Central memory CD8-positive, alpha-beta T cell (primary cell): ENCODE results near the gene SPHKAP.
"Not testable (repeated sequence)": the region's sequence is repeated elsewhere in the genome, so short reads cannot be mapped to it uniquely, and the experiment has no call there.

Source experiments
- ATAC-seq: fragments of 150-1000 bp; cut with Tn5 transposase; replicated peaks from 2 replicates; pipeline ENCODE4 v1.10.0; 2022; ENCODE audit warnings: mild to moderate bottlenecking, moderate FRiP score, moderate number of reproducible peaks; ENCODE audit not compliant: poor library complexity, severe bottlenecking; ENCODE audit errors: extremely low read depth
- DNase-seq, 2 donors: peaks; one replicate each; pipeline ENCODE4 v3.0.0; 2021; ENCODE audit warnings: low spot score in 2 of 2
- H3K27ac Mint-ChIP-seq: one replicate; pipeline ENCODE4 v1.8.0; 2022; ENCODE audit warnings: low read depth, mild to moderate bottlenecking, moderate library complexity, mixed read lengths
- H3K27me3 Mint-ChIP-seq: one replicate; pipeline ENCODE4 v1.8.0; 2022; ENCODE audit warnings: mixed read lengths
- H3K36me3 Mint-ChIP-seq: one replicate; pipeline ENCODE4 v1.8.0; 2022; ENCODE audit warnings: mild to moderate bottlenecking, moderate library complexity, mixed read lengths; ENCODE audit not compliant: insufficient read depth
- H3K4me1 Mint-ChIP-seq: one replicate; pipeline ENCODE4 v1.8.0; 2022; ENCODE audit warnings: mixed read lengths
- H3K4me3 Mint-ChIP-seq: one replicate; pipeline ENCODE4 v1.8.0; 2022; ENCODE audit warnings: mild to moderate bottlenecking, moderate library complexity, mixed read lengths
- H3K9me3 Mint-ChIP-seq: one replicate; pipeline ENCODE4 v1.8.0; 2022; ENCODE audit warnings: mixed read lengths

Gene SPHKAP

DNA sequence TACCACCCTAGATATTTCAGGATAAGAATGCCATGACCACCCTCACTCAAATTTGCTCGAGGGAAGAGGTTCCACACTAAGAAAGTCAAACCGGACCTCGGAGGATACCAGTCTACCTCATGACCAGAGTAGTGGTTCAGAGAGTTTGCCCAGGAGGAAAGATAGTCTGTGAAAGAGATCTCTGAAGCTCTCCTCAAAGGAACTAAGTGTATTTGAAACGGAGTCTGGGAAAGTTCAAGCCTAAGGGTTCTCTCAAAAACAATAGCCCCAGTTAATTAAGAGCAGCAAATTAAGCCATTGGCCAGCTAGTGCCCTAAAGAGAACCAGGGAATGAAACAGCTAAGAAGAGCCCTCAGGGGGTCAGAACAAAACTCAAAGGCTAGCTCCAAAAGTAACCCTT is 94.9 kb downstream of the SPHKAP start:
- no peaks in the 10 kb centered on the region for H3K36me3 Mint-ChIP-seq
- no peaks in the 10 kb centered on the region for H3K4me1 Mint-ChIP-seq
- DNase-seq: no peak
- peaks cover 28% of the 10 kb centered on the region for H3K9me3 Mint-ChIP-seq
- no peaks in the 10 kb centered on the region for H3K27me3 Mint-ChIP-seq
- H3K4me3 Mint-ChIP-seq: no peak overlapping the region
- H3K27ac Mint-ChIP-seq: no peak overlapping the region
- no peak for ATAC-seq

DNA sequence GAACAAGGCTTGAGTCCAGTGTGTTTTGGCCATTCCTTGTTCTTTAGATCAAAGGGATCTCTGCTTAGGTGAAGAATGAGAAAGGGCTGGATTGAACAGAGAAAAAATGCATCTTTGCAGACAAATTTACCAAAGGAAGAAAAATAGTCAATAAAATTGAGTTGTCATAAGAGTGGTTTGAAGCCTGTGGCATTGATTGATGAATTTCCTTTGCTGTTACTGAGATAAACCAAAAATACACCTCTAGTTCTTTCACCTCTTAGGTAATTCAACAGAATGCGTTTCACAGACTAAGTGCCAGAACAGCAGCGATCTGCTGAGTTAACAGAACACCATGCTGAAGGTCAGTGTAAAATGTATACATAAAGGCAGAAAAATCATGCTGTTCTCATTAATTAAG is 96.8 kb downstream of the SPHKAP start:
- no peaks in the 10 kb centered on the region for H3K36me3 Mint-ChIP-seq
- peaks cover 28% of the 10 kb centered on the region for H3K9me3 Mint-ChIP-seq
- DNase-seq (no peak), ATAC-seq (no peak)
- H3K27me3 Mint-ChIP-seq: no peaks in the 10 kb centered on the region
- H3K4me1 Mint-ChIP-seq: no peaks in the 10 kb centered on the region
- no peak overlapping the region for H3K27ac Mint-ChIP-seq
- no peak overlapping the region for H3K4me3 Mint-ChIP-seq

DNA sequence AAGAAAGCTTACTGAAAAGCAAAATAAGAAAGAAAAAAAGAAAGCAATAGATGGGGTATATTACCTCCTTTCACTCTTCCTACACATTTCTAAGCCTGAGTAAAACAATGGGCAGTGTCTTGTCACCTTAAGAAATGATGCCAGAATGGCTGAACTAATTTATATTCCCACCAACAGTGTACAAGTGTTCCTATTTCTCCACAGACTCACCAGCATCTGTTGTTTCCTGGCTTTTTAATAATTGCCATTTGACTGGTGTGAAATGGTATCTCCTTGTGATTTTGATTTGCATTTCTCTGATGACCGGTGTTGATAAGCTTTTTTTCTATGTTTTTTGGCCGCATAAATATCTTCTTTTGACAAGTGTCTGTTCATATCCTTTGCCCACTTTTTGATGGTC is 98.4 kb downstream of the SPHKAP start:
- Mint-ChIP-seq H3K36me3 (no peaks in the 10 kb centered on the region), H3K27me3 (no peaks in the 10 kb centered on the region), H3K4me1 (no peaks in the 10 kb centered on the region), H3K9me3 (peaks cover 25% of the 10 kb centered on the region), H3K27ac (no peak overlapping the region), H3K4me3 (no peak overlapping the region)
- no peak for DNase-seq
- ATAC-seq: no peak

DNA sequence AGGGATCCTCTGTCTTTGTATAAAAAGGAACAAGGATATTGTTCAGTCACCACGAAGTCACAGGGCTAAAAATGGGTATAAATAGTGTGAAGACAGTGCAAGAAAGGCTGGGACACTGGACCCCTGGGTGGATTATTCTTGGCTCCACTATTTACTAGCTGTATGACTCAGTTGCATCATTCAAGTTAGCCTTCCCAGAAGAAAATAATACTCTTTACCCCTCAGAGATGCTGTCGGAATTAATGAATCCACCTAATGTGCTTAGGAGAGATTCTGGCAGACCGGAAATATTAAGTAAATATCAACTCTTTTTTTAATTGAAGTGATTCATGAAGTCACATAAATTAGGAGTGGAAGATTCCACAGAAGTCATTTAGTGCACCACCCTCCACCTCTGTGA is 98.9 kb downstream of the SPHKAP start:
- Mint-ChIP-seq H3K4me1 (no peaks in the 10 kb centered on the region), H3K27me3 (no peaks in the 10 kb centered on the region), H3K9me3 (peaks cover 23% of the 10 kb centered on the region), H3K4me3 (no peak overlapping the region), H3K27ac (no peak overlapping the region), H3K36me3 (no peaks in the 10 kb centered on the region)
- no peak for ATAC-seq
- DNase-seq: no peak

- Mint-ChIP-seq H3K36me3 (no peaks in the 10 kb centered on the region), H3K27ac (no peak overlapping the region), H3K9me3 (peaks cover 20% of the 10 kb centered on the region), H3K4me1 (no peaks in the 10 kb centered on the region), H3K27me3 (no peaks in the 10 kb centered on the region), H3K4me3 (no peak overlapping the region)
- DNase-seq: no peak
- ATAC-seq: no peak
These were observed 102.3 kb downstream of the SPHKAP start for GRCh38 chr2:228079194-228079593.

DNA sequence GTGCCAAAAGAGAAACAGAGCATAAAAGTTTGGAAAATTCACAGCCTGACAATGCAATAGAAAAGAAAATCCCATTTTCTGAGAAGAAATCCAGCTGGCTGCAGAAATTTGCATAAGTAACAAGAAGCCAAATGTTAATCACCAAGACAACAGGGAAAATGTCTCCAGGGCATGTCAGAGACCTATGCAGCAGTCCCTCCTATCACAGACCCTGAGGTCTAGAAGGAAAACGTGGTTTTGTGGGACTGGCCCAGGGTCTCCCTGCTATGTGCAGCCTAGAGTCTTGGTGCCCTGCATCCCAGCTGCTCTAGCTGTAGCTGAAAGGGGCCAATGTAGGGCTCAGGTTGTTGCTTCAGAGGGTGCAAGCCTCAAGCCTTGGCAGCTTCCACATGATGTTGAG is 104.8 kb downstream of the SPHKAP start:
- not testable (repeated sequence) for ATAC-seq, H3K27ac Mint-ChIP-seq, H3K4me1 Mint-ChIP-seq, DNase-seq, H3K36me3 Mint-ChIP-seq, H3K27me3 Mint-ChIP-seq, H3K4me3 Mint-ChIP-seq
- peaks cover 26% of the 10 kb centered on the region for H3K9me3 Mint-ChIP-seq

GRCh38 chr2:228072669-228073068 is 108.8 kb downstream of the SPHKAP start:
- H3K36me3 Mint-ChIP-seq: no peaks in the 10 kb centered on the region
- no peak overlapping the region for H3K4me3 Mint-ChIP-seq

DNA sequence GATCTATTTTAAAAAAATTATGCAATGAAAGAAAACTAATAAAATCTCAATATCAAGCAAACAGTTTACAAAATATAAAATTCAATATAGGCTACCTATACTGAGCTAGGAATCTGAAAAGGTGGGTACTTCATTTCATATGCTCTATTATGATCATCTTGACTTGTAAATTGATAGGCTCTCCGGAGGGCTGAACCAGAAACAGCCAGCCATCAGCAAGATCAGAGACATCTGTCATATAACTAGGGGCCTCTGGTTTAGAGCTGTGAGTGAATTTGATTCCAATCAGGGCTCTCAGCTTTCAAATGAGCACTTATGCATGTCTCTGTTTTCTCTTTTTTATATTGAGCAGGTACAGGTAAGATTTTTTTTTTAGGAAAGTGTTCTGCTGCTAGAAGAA is 114.2 kb downstream of the SPHKAP start:
- H3K4me3 Mint-ChIP-seq: no peak overlapping the region
- peaks cover 5% of the 10 kb centered on the region for H3K9me3 Mint-ChIP-seq
- no peaks in the 10 kb centered on the region for H3K27me3 Mint-ChIP-seq
- no peak for ATAC-seq
- H3K4me1 Mint-ChIP-seq: no peaks in the 10 kb centered on the region
- no peak overlapping the region for H3K27ac Mint-ChIP-seq
- H3K36me3 Mint-ChIP-seq: no peaks in the 10 kb centered on the region
- DNase-seq: no peak

More at GRCh38 chr2:228072669-228073068, 108.8 kb downstream of the SPHKAP start:
- Mint-ChIP-seq H3K4me1 (no peaks in the 10 kb centered on the region), H3K27me3 (no peaks in the 10 kb centered on the region), H3K9me3 (peaks cover 12% of the 10 kb centered on the region), H3K27ac (no peak overlapping the region)
- no peak for ATAC-seq
- DNase-seq: no peak

DNA sequence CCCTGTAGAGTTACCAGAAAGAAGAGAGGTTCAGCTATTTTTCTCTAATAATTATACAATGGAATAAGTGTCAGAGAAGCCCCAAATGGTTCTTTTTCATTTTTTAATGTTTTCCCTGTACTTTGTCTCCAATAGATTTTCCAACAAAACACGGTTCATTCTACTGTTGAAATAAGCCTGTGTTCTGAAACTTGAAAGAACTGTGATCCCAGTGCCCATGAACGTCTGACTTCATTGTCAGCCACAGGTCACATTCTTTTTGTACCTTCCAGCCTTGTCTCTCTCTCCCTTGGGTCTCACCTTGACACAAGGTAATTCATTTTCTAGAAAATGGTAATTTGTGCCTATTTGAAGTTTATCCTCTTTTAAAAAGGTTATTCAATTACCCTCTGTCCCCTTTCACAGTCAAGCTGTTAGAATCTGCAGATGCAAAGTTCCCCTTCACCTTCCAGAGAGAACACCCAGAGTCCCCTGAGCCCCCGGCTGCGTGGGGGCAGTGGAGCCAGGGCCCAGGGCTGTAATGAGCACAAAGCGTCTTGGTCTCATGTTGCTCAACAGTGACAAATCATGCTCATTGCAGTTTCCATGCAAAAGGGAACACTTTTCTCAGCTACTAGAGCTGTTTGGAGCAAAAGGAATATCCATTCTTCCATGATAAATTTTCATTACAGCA is 115.2 kb downstream of the SPHKAP start:
- Mint-ChIP-seq H3K4me1 (no peaks in the 10 kb centered on the region), H3K27me3 (no peaks in the 10 kb centered on the region), H3K27ac (no peak overlapping the region), H3K36me3 (no peaks in the 10 kb centered on the region), H3K4me3 (no peak overlapping the region), H3K9me3 (no peaks in the 10 kb centered on the region)
- DNase-seq: no peak
- no peak for ATAC-seq

- Mint-ChIP-seq H3K9me3 (no peaks in the 10 kb centered on the region), H3K27ac (no peak overlapping the region), H3K4me3 (no peak overlapping the region), H3K4me1 (no peaks in the 10 kb centered on the region), H3K36me3 (no peaks in the 10 kb centered on the region), H3K27me3 (no peaks in the 10 kb centered on the region)
- ATAC-seq (no peak), DNase-seq (no peak)
These were observed 115.8 kb downstream of the SPHKAP start for GRCh38 chr2:228065686-228066085.

DNA sequence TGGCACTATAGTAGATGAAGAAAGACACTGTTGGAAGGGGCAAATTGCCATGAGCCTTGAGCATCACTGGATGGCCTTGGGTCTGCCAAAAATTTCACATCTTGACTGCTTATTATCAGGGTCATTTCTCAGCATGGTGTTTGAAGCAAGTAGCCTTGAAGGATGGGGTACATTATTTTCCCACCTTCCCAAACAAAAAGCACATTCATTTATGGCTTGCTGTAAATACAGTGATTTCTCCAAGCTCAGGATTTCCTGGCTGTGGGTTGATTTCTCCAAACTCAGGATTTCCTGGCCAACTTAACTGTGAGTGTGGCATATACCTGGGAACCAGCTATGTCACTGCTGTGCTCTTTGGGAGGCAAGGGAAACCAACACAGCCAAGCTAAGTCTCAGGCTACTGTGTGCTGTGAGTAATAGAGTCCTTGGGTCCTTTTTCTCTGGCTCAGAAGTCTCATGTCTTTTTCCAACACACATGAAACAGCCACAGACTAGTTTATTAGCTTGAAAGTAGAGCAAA is 116.6 kb downstream of the SPHKAP start:
- Mint-ChIP-seq H3K36me3 (no peaks in the 10 kb centered on the region), H3K4me1 (no peaks in the 10 kb centered on the region), H3K27ac (no peak overlapping the region), H3K9me3 (no peaks in the 10 kb centered on the region), H3K27me3 (no peaks in the 10 kb centered on the region), H3K4me3 (no peak overlapping the region)
- ATAC-seq: no peak
- DNase-seq: no peak

DNA sequence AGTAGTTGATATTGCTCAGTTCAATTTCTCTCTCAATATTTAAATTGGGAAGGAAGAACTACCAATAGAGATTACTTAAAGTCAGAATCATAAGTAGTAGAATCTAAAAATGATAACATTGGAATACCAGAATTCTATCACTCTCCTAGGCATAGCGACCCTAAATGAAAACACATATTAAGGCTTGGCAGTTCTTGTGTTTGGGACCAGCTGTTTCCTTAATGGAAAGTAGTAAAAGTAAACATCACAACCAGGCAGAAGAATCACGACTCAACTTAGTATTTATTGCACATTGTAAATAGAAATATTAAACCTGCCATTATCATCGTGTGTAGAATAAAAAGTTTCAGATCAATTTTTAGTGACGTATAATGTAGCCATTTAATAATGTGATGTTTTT is 117.5 kb downstream of the SPHKAP start:
- DNase-seq: no peak
- Mint-ChIP-seq H3K27ac (no peak overlapping the region), H3K4me1 (no peaks in the 10 kb centered on the region), H3K36me3 (no peaks in the 10 kb centered on the region), H3K4me3 (no peak overlapping the region), H3K27me3 (no peaks in the 10 kb centered on the region), H3K9me3 (peaks cover under 1% of the 10 kb centered on the region)
- no peak for ATAC-seq

GRCh38 chr2:228063558-228063957 is 117.9 kb downstream of the SPHKAP start:
- Mint-ChIP-seq H3K36me3 (no peaks in the 10 kb centered on the region), H3K4me3 (no peak overlapping the region), H3K27ac (no peak overlapping the region), H3K4me1 (no peaks in the 10 kb centered on the region), H3K27me3 (no peaks in the 10 kb centered on the region), H3K9me3 (peaks cover 5% of the 10 kb centered on the region)
- DNase-seq: no peak
- no peak for ATAC-seq
